IMR-90 (cell line): Measurements from ENCODE around the gene ZNF627. TPM values are rescaled to one million over a fixed set of nuclear protein-coding genes. Genes with fewer than 3 reads are reported as not detected.
"Not testable (repeated sequence)": the region's sequence is repeated elsewhere in the genome, so short reads cannot be mapped to it uniquely, and the experiment has no call there.

Experiments
- ATAC-seq: fragments of 200-7000 bp; cut with Tn5 transposase; 2 replicates; pipeline ENCODE4 v1.9.1; 2020; ENCODE audit warnings: low read depth, mild to moderate bottlenecking, moderate library complexity
- BruUV-seq: library from RNA; stranded (reverse); fragments of 400-500 nt; replicated peaks from 2 replicates; lab custom pipeline; 2021; lab: Mats Ljungman, UMichigan
- CTCF ChIA-PET: fragments of 300-600 bp; formaldehyde crosslinking; extraction: SDS; loops from one replicate; lab custom pipeline; 2021; ENCODE audit warnings: antibody characterized with exemption; lab: Yijun Ruan, JAX
- POLR2A ChIA-PET: fragments of 300-600 bp; sonication (Branson Sonifier 250); formaldehyde crosslinking; loops from one replicate; lab custom pipeline; 2022; ENCODE audit warnings: antibody characterized with exemption; ENCODE audit not compliant: unreplicated experiment; lab: Charles Lee
- DNase-seq: peaks from one replicate; pipeline ENCODE4 v3.0.0; 2013
- H2AFZ ChIP-seq: replicated peaks from 2 replicates; pipeline ENCODE3; 2013; ENCODE audit warnings: low read length, mild to moderate bottlenecking; ENCODE audit not compliant: poor library complexity
- H2AK5ac ChIP-seq: 2 replicates; pipeline ENCODE4 v1.6.1; 2013; ENCODE audit warnings: low read depth, low read length, inconsistent platforms
- H2AK9ac ChIP-seq: replicated peaks from 2 replicates; pipeline ENCODE3; 2013; ENCODE audit warnings: mild to moderate bottlenecking, low read depth, low read length, moderate library complexity; ENCODE audit not compliant: poor library complexity
- H2BK120ac ChIP-seq: 2 replicates; pipeline ENCODE4 v1.6.1; 2013; ENCODE audit warnings: low read depth, low read length, inconsistent platforms
- H2BK15ac ChIP-seq: 3 replicates; pipeline ENCODE4 v1.6.1; 2013; ENCODE audit warnings: low read depth, low read length, inconsistent platforms
- H2BK20ac ChIP-seq: 2 replicates; pipeline ENCODE4 v1.6.1; 2013; ENCODE audit warnings: low read depth, mild to moderate bottlenecking, inconsistent platforms, low read length, moderate library complexity
- H2BK5ac ChIP-seq: 2 replicates; pipeline ENCODE4 v1.6.1; 2013; ENCODE audit warnings: mild to moderate bottlenecking, low read depth, low read length, inconsistent platforms; ENCODE audit not compliant: poor library complexity, severe bottlenecking
- H3K14ac ChIP-seq: replicated peaks from 2 replicates; pipeline ENCODE4 v1.6.1; 2013; ENCODE audit warnings: low read depth, low read length, inconsistent platforms
- H3K18ac ChIP-seq: 2 replicates; pipeline ENCODE4 v1.6.1; 2013; ENCODE audit warnings: low read depth, low read length, control low read depth
- H3K23ac ChIP-seq: 2 replicates; pipeline ENCODE4 v1.6.1; 2013; ENCODE audit warnings: low read depth, low read length, inconsistent platforms
- H3K27ac ChIP-seq: 2 replicates; pipeline ENCODE4 v1.5.1; 2013; ENCODE audit warnings: mild to moderate bottlenecking, control low read depth, low read length; ENCODE audit not compliant: insufficient read depth
- H3K27me3 ChIP-seq: 2 replicates; pipeline ENCODE4 v1.6.1; 2013; ENCODE audit warnings: low read length; ENCODE audit not compliant: control insufficient read depth, insufficient read depth
- H3K36me3 ChIP-seq: 2 replicates; pipeline ENCODE4 v1.6.1; 2013; ENCODE audit warnings: low read length, mixed read lengths; ENCODE audit not compliant: control insufficient read depth, insufficient read depth
- H3K4ac ChIP-seq: 2 replicates; pipeline ENCODE4 v1.6.1; 2013; ENCODE audit warnings: low read depth, low read length, inconsistent platforms
- H3K4me1 ChIP-seq: 2 replicates; pipeline ENCODE4 v1.6.1; 2013; ENCODE audit warnings: low read length, mixed read lengths; ENCODE audit not compliant: control insufficient read depth, insufficient read depth
- H3K4me2 ChIP-seq: 2 replicates; pipeline ENCODE4 v1.6.1; 2013; ENCODE audit warnings: low read depth, mild to moderate bottlenecking, control low read depth, low read length, moderate library complexity
- H3K4me3 ChIP-seq: 2 replicates; pipeline ENCODE4 v1.5.1; 2013; ENCODE audit warnings: low read depth, mild to moderate bottlenecking, control low read depth, low read length, moderate library complexity; ENCODE audit not compliant: insufficient read depth
- H3K56ac ChIP-seq: 2 replicates; pipeline ENCODE4 v1.6.1; 2013; ENCODE audit warnings: low read length, inconsistent platforms; ENCODE audit not compliant: insufficient read depth; ENCODE audit errors: extremely low read depth
- H3K79me1 ChIP-seq, 2 experiments: 2 replicates each; pipeline ENCODE4 v1.6.1; 2013; ENCODE audit warnings: low read length in 2 of 2, inconsistent platforms in 1 of 2, low read depth in 1 of 2
- H3K9ac ChIP-seq: 2 replicates; pipeline ENCODE4 v1.6.1; 2013; ENCODE audit warnings: low read depth, low read length, control low read depth
- H3K9me1 ChIP-seq: 2 replicates; pipeline ENCODE4 v1.6.1; 2013; ENCODE audit warnings: low read length, inconsistent platforms; ENCODE audit not compliant: insufficient read depth
- H3K9me3 ChIP-seq: 2 replicates; pipeline ENCODE4 v1.6.1; 2013; ENCODE audit warnings: low read length; ENCODE audit not compliant: control insufficient read depth, insufficient read depth
- H4K20me1 ChIP-seq: 2 replicates; pipeline ENCODE4 v1.6.1; 2013; ENCODE audit warnings: low read length, inconsistent platforms; ENCODE audit not compliant: insufficient read depth
- H4K5ac ChIP-seq: 2 replicates; pipeline ENCODE4 v1.6.1; 2013; ENCODE audit warnings: mild to moderate bottlenecking, low read depth, low read length, control low read depth
- H4K8ac ChIP-seq, 2 experiments: 2 replicates each; pipeline ENCODE4 v1.6.1; 2013; ENCODE audit warnings: low read depth in 2 of 2, low read length in 2 of 2, control low read depth in 1 of 2, inconsistent platforms in 1 of 2
- H4K91ac ChIP-seq: 2 replicates; pipeline ENCODE4 v1.6.1; 2013; ENCODE audit warnings: low read depth, low read length, inconsistent platforms; ENCODE audit not compliant: insufficient read depth
- CTCF ChIP-seq: conservative IDR thresholded peaks from 2 replicates; pipeline ENCODE4 v1.5.1; 2012; ENCODE audit warnings: mild to moderate bottlenecking, low read depth, low read length, improper control_type of control experiment
- RAD21 ChIP-seq: IDR thresholded peaks from 2 replicates; pipeline ENCODE4 v1.6.1; 2012; ENCODE audit warnings: low read length, improper control_type of control experiment
- WGBS, 2 experiments: methylation state at CpG; one replicate each; pipeline versions ENCODE4 v1.1.5 to v1.1.7; 2013; ENCODE audit warnings: missing lambda C conversion rate in 2 of 2; ENCODE audit not compliant: insufficient read length in 1 of 2; ENCODE audit errors: extremely low coverage in 2 of 2; 5-methylcytosine and 5-hydroxymethylcytosine counted together
- dilution Hi-C: fragments of 300-500 bp; cut with HindIII; formaldehyde crosslinking; loops from one replicate; pipeline ENCODE4 v1.14.3; 2018; ENCODE audit warnings: low sequenced_read_pairs; ENCODE audit not compliant: unreplicated experiment
- in situ Hi-C: fragments of 300-500 bp; cut with MboI; formaldehyde crosslinking; loops from 3 replicates; pipeline ENCODE4 v1.14.3; 2019; ENCODE audit warnings: low sequenced_read_pairs, inconsistent platforms, mixed read lengths
- intact Hi-C: fragments of 100-400 bp; cut with micrococcal nuclease; formaldehyde crosslinking; loops from 2 replicates; pipeline ENCODE4 v1.10.0; 2022
- polyA plus RNA-seq, 3 experiments: library from polyadenylated mRNA; depleted of rRNA; stranded (reverse); fragments of >200 nt; gene quantifications; 2 replicates each; pipeline ENCODE4 v1.2.3, GENCODE V29; 2012; ENCODE audit warnings: low replicate concordance in 1 of 3
- total RNA-seq: library from RNA; depleted of rRNA; stranded (reverse); fragments of >200 nt; gene quantifications from 2 replicates; pipeline ENCODE4 v1.2.3, GENCODE V29; 2012

Gene ZNF627
- total and polyA plus RNA-seq, 2 of the 4 experiments (the other 2 are of a cell fraction): 6.3 to 34.4 TPM

GRCh38 chr19:11570039-11570462, 27.2 kb upstream of the ZNF627 start:
- Histone ChIP-seq H3K9ac (no peak overlapping the region), H3K4me2 (no peak overlapping the region), H4K91ac (no peak overlapping the region), H3K79me1 (no peaks in the 10 kb centered on the region), H2BK15ac (no peak overlapping the region), H3K14ac (no peak overlapping the region), H3K9me3 (no peaks in the 10 kb centered on the region), H3K23ac (no peak overlapping the region), H2BK5ac (no peak overlapping the region), H4K8ac (no peak overlapping the region), H2AK9ac (no peak overlapping the region), H4K20me1 (no peaks in the 10 kb centered on the region), H3K18ac (no peak overlapping the region), H2AK5ac (no peak overlapping the region), H3K56ac (no peak overlapping the region), H3K4me1 (no peaks in the 10 kb centered on the region), H2AFZ (no peak overlapping the region), H3K9me1 (no peaks in the 10 kb centered on the region), H3K4me3 (no peak overlapping the region), H4K5ac (no peak overlapping the region), H2BK20ac (no peak overlapping the region), H3K27me3 (no peaks in the 10 kb centered on the region), H3K4ac (no peak overlapping the region), H3K36me3 (no peaks in the 10 kb centered on the region), H2BK120ac (no peak overlapping the region), H3K27ac (no peak overlapping the region)
- ChIA-PET POLR2A (no interaction called here), CTCF (interaction anchor here (0.6 kb wide), 1 partner anchor 154 kb away, joined by 3 read pairs; no protein-coding TSS in a partner anchor)
- no CpG with 5 or more reads among the region's 5 CpGs for WGBS, 2 experiments
- no peak for TF ChIP-seq RAD21
- TF ChIP-seq CTCF: no peak
- no peak for DNase-seq
- in situ Hi-C loops: no loop called here
- intact Hi-C loops: no loop called here
- no TSS peak for BruUV-seq
- dilution Hi-C loops: no loop called here
- ATAC-seq: no peak

- H3K27ac ChIP-seq, H4K5ac ChIP-seq, H3K18ac ChIP-seq, POLR2A ChIA-PET, H4K8ac ChIP-seq, H2AK5ac ChIP-seq, dilution Hi-C loops, H2BK20ac ChIP-seq, H3K9ac ChIP-seq, BruUV-seq, in situ Hi-C loops, H2AFZ ChIP-seq, H4K91ac ChIP-seq, H3K79me1 ChIP-seq, H3K9me3 ChIP-seq, H3K4ac ChIP-seq, H3K14ac ChIP-seq, H3K4me3 ChIP-seq, H2AK9ac ChIP-seq, intact Hi-C loops, H3K27me3 ChIP-seq, DNase-seq, H2BK5ac ChIP-seq, H2BK15ac ChIP-seq, H2BK120ac ChIP-seq, H3K4me1 ChIP-seq, H3K36me3 ChIP-seq, ATAC-seq, H3K56ac ChIP-seq, H3K23ac ChIP-seq, H3K9me1 ChIP-seq, H4K20me1 ChIP-seq, H3K4me2 ChIP-seq: not testable (repeated sequence)
- WGBS, 2 experiments: 71% methylated on average over 2 of the region's 6 CpGs; no CpG with 5 or more reads in 1 of the 2 experiments
- CTCF ChIA-PET: interaction anchor here (0.7 kb wide), 1 partner anchor 37 kb away, joined by 6 read pairs; no protein-coding TSS in a partner anchor
These were observed 23.9 kb upstream of the ZNF627 start for GRCh38 chr19:11573354-11573753.
